HCT116 (cell line): ENCODE measurements around the gene MRM3.

Experiments used
- CTCF ChIP-seq, 3 experiments: fragments of 200-600 bp in 1 of 3; sonication (generic) in 1 of 3; IDR thresholded peaks in 2 of 3; conservative IDR thresholded peaks in 1 of 3; 2 replicates each; pipeline ENCODE4 v1.5.1; 2012 to 2017; ENCODE audit warnings: low read depth in 2 of 3, low read length in 2 of 3, antibody characterized with exemption in 1 of 3, borderline replicate concordance in 1 of 3, control low read depth in 1 of 3, mild to moderate bottlenecking in 1 of 3, mixed read lengths in 1 of 3, mixed run types in 1 of 3, moderate library complexity in 1 of 3; ENCODE audit not compliant: insufficient read depth in 1 of 3
- RAD21 ChIP-seq: IDR thresholded peaks from 2 replicates; pipeline ENCODE4 v1.6.1; 2012; ENCODE audit warnings: low read depth, mild to moderate bottlenecking

GRCh38 chr17:802901-803881 is 21.0 kb downstream of the MRM3 start:
- TF ChIP-seq CTCF (IDR thresholded peaks at IDR 0.05 in 2 of 3, conservative IDR thresholded peaks at IDR 0.05 in 1 of 3; ENCODE audit: borderline replicate concordance in 1 of 3, insufficient read depth in 1 of 3, low read depth in 2 of 3, low read length in 2 of 3): no peak
- TF ChIP-seq RAD21: no peak
